ENCODE measurements around the gene EFS. TPM values are rescaled to one million over a fixed set of nuclear protein-coding genes. Genes with fewer than 3 reads are reported as not detected.

The EFS gene
- total and polyA plus RNA-seq, 4 experiments from 2014 or later, result not detected

GRCh38 chr14:23381871-23382270 lies 16.9 kb upstream of the EFS start:
- Mint-ChIP-seq H3K4me1 (no peaks in the 10 kb centered on the region), H3K9me3 (no peaks in the 10 kb centered on the region), H3K4me3 (no peak overlapping the region), H3K27ac (peak overlapping the region in 1 of 7 donors; percentile 58), H3K36me3 (no peaks in the 10 kb centered on the region), H3K27me3 (peaks cover 7 to 16% of the 10 kb centered on the region in 2 donors)
- intact Hi-C loops (cut with micrococcal nuclease), result loop anchor here (2.0 kb wide), 1 partner anchor 313 kb away; no protein-coding TSS in a partner anchor
- Histone ChIP-seq H3K36me3 (ENCODE audit: insufficient read depth, low read length) (no peaks in the 10 kb centered on the region), H3K27ac (ENCODE audit: low read depth, low read length) (no peak overlapping the region), H3K27me3 (ENCODE audit: insufficient read depth, low read length) (no peaks in the 10 kb centered on the region), H3K9me3 (ENCODE audit: control insufficient read depth in 1 of 2, low read length in 2 of 2) (no peaks in the 10 kb centered on the region), H3K4me3 (ENCODE audit: low read length in 2 of 2) (no peak overlapping the region), H3K4me1 (ENCODE audit: insufficient read depth, low read length) (no peaks in the 10 kb centered on the region)
- ChIA-PET POLR2A (ENCODE audit: partially characterized antibody) (no interaction called here), CTCF (ENCODE audit: partially characterized antibody) (interaction anchor here (1.5 to 4.2 kb wide), 6 partner anchors 12 to 261 kb away, joined by 4 to 27 read pairs (median 9); no protein-coding TSS in a partner anchor)
- DNase-seq, result no peak

- Histone ChIP-seq H3K9me3 (ENCODE audit: control insufficient read depth in 1 of 2, low read length in 2 of 2) (no peaks in the 10 kb centered on the region), H3K27me3 (ENCODE audit: insufficient read depth, low read length) (no peaks in the 10 kb centered on the region), H3K4me1 (ENCODE audit: insufficient read depth, low read length) (no peaks in the 10 kb centered on the region), H3K27ac (ENCODE audit: low read depth, low read length) (no peak overlapping the region), H3K36me3 (ENCODE audit: insufficient read depth, low read length) (no peaks in the 10 kb centered on the region), H3K4me3 (ENCODE audit: low read length in 2 of 2) (no peak overlapping the region)
- intact Hi-C loops (cut with micrococcal nuclease), result loop anchor here (1.0 to 2.0 kb wide), 3 partner anchors 53 to 312 kb away; no protein-coding TSS in a partner anchor
- DNase-seq, result no peak
- H3K36me3 Mint-ChIP-seq, result no peaks in the 10 kb centered on the region
- peaks cover 5 to 16% of the 10 kb centered on the region in 2 donors for H3K27me3 Mint-ChIP-seq
- no peak overlapping the region for H3K4me3 Mint-ChIP-seq
- ChIA-PET POLR2A (ENCODE audit: partially characterized antibody) (no interaction called here), CTCF (ENCODE audit: partially characterized antibody) (interaction anchor here (0.7 to 4.2 kb wide), 21 partner anchors 13 to 260 kb away, joined by 3 to 36 read pairs (median 9); partner anchors contain the start of genes PPP1R3E and SLC22A17)
- H3K27ac Mint-ChIP-seq, result no peak overlapping the region
- H3K9me3 Mint-ChIP-seq, result no peaks in the 10 kb centered on the region
- no peaks in the 10 kb centered on the region for H3K4me1 Mint-ChIP-seq
Measured at GRCh38 chr14:23380976-23381375, 16.0 kb upstream of the EFS start.

DNA sequence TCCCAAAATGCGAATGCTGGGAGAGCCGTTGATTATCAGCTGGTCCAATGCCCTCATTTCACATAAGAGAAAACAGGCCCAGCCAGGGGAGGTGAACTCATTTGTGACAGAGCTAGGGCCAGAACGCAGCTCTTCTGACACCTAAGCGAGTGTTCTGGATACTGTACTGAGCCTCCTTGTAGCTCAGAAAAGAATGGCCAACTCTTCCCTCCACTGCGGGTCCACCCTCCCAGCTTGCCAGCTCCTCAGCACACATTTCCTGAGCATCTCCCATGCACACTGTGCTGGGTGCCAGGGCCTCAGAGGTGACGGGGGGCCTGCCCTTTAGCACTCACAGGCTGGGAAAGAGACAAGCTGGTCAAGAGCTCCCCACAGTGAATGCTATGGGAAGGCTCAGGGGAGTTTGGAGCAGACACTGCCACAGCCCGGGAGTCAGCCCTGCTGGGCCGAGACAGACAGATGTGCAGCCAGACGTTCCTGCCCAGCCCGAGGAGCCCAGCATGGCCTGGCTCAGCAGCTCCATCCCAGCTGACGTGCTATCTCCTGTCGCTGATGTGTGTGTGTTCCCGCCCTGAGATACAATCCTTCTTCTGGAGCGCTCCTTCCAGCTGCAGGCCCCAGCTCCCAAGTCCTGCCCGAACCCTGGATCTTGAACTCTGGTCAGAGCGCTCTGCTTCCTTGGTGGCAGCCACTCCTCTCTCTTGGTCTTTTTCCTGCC lies 15.4 kb upstream of the EFS start:
- H3K4me1 ChIP-seq (ENCODE audit: insufficient read depth, low read length), result no peaks in the 10 kb centered on the region
- CTCF ChIA-PET (ENCODE audit: partially characterized antibody), result interaction anchor here (0.6 to 4.1 kb wide), 42 partner anchors 9 to 325 kb away, joined by 3 to 36 read pairs (median 4); partner anchors contain the start of genes PPP1R3E and SLC22A17
- H3K27ac Mint-ChIP-seq, result peak overlapping the region in 1 of 7 donors; percentile 4
- no peaks in the 10 kb centered on the region for H3K9me3 Mint-ChIP-seq
- intact Hi-C loops (cut with micrococcal nuclease), result loop anchor here (1.0 to 2.0 kb wide), 3 partner anchors 52 to 312 kb away; no protein-coding TSS in a partner anchor
- no peak overlapping the region for H3K27ac ChIP-seq (ENCODE audit: low read depth, low read length)
- H3K9me3 ChIP-seq (ENCODE audit: control insufficient read depth in 1 of 2, low read length in 2 of 2), result no peaks in the 10 kb centered on the region
- no peaks in the 10 kb centered on the region for H3K36me3 Mint-ChIP-seq
- H3K4me1 Mint-ChIP-seq, result no peaks in the 10 kb centered on the region
- no peak for DNase-seq
- H3K4me3 ChIP-seq (ENCODE audit: low read length in 2 of 2), result no peak overlapping the region
- H3K27me3 ChIP-seq (ENCODE audit: insufficient read depth, low read length), result no peaks in the 10 kb centered on the region
- H3K27me3 Mint-ChIP-seq, result peaks cover 5 to 16% of the 10 kb centered on the region in 2 donors
- no peak overlapping the region for H3K4me3 Mint-ChIP-seq
- POLR2A ChIA-PET (ENCODE audit: partially characterized antibody), result interaction anchor here (0.9 kb wide), 1 partner anchor 823 kb away, joined by 3 read pairs; no protein-coding TSS in a partner anchor
- no peaks in the 10 kb centered on the region for H3K36me3 ChIP-seq (ENCODE audit: insufficient read depth, low read length)

- no peaks in the 10 kb centered on the region for H3K4me1 ChIP-seq (ENCODE audit: insufficient read depth, low read length)
- H3K27me3 Mint-ChIP-seq, result peaks cover 5 to 11% of the 10 kb centered on the region in 2 donors
- peak; percentile 54 to 67 (median 65) for DNase-seq
- H3K4me3 Mint-ChIP-seq, result no peak overlapping the region
- ChIA-PET CTCF (ENCODE audit: partially characterized antibody) (interaction anchor here (0.6 to 4.1 kb wide), 45 partner anchors 9 to 324 kb away, joined by 3 to 36 read pairs (median 4); partner anchors contain the start of genes PABPN1, PPP1R3E and SLC22A17), POLR2A (ENCODE audit: partially characterized antibody) (interaction anchor here (0.8 to 0.9 kb wide), 3 partner anchors 53 to 823 kb away, joined by 3 read pairs; partner anchors contain the start of gene PPP1R3E)
- no peaks in the 10 kb centered on the region for H3K27me3 ChIP-seq (ENCODE audit: insufficient read depth, low read length)
- no peaks in the 10 kb centered on the region for H3K4me1 Mint-ChIP-seq
- H3K27ac Mint-ChIP-seq, result peak overlapping the region in 1 of 7 donors; percentile 4
- H3K9me3 ChIP-seq (ENCODE audit: control insufficient read depth in 1 of 2, low read length in 2 of 2), result no peaks in the 10 kb centered on the region
- no peaks in the 10 kb centered on the region for H3K36me3 ChIP-seq (ENCODE audit: insufficient read depth, low read length)
- H3K9me3 Mint-ChIP-seq, result no peaks in the 10 kb centered on the region
- no peak overlapping the region for H3K4me3 ChIP-seq (ENCODE audit: low read length in 2 of 2)
- intact Hi-C loops (cut with micrococcal nuclease), result loop anchor here (1.0 to 2.0 kb wide), 3 partner anchors 51 to 311 kb away; no protein-coding TSS in a partner anchor
- H3K36me3 Mint-ChIP-seq, result no peaks in the 10 kb centered on the region
- no peak overlapping the region for H3K27ac ChIP-seq (ENCODE audit: low read depth, low read length)
Measured at GRCh38 chr14:23379366-23380196, 14.6 kb upstream of the EFS start.

- Mint-ChIP-seq H3K4me3 (no peak overlapping the region), H3K27me3 (peaks cover 5 to 9% of the 10 kb centered on the region in 2 donors), H3K36me3 (no peaks in the 10 kb centered on the region), H3K9me3 (no peaks in the 10 kb centered on the region), H3K27ac (no peak overlapping the region), H3K4me1 (no peaks in the 10 kb centered on the region)
- no peak for DNase-seq
- intact Hi-C loops (cut with micrococcal nuclease), result no loop called here
- Histone ChIP-seq H3K4me3 (ENCODE audit: low read length in 2 of 2) (no peak overlapping the region), H3K27me3 (ENCODE audit: insufficient read depth, low read length) (no peaks in the 10 kb centered on the region), H3K27ac (ENCODE audit: low read depth, low read length) (no peak overlapping the region), H3K4me1 (ENCODE audit: insufficient read depth, low read length) (no peaks in the 10 kb centered on the region), H3K9me3 (ENCODE audit: control insufficient read depth in 1 of 2, low read length in 2 of 2) (no peaks in the 10 kb centered on the region), H3K36me3 (ENCODE audit: insufficient read depth, low read length) (no peaks in the 10 kb centered on the region)
- POLR2A ChIA-PET (ENCODE audit: partially characterized antibody), result interaction anchor here (0.8 kb wide), 2 partner anchors 76 to 92 kb away, joined by 3 read pairs; partner anchors contain the start of gene PPP1R3E
- CTCF ChIA-PET (ENCODE audit: partially characterized antibody), result interaction anchor here (0.7 to 4.1 kb wide), 10 partner anchors 9 to 258 kb away, joined by 3 to 36 read pairs (median 10); partner anchors contain the start of gene PABPN1
Measured at GRCh38 chr14:23378612-23379220, 13.7 kb upstream of the EFS start.

DNA sequence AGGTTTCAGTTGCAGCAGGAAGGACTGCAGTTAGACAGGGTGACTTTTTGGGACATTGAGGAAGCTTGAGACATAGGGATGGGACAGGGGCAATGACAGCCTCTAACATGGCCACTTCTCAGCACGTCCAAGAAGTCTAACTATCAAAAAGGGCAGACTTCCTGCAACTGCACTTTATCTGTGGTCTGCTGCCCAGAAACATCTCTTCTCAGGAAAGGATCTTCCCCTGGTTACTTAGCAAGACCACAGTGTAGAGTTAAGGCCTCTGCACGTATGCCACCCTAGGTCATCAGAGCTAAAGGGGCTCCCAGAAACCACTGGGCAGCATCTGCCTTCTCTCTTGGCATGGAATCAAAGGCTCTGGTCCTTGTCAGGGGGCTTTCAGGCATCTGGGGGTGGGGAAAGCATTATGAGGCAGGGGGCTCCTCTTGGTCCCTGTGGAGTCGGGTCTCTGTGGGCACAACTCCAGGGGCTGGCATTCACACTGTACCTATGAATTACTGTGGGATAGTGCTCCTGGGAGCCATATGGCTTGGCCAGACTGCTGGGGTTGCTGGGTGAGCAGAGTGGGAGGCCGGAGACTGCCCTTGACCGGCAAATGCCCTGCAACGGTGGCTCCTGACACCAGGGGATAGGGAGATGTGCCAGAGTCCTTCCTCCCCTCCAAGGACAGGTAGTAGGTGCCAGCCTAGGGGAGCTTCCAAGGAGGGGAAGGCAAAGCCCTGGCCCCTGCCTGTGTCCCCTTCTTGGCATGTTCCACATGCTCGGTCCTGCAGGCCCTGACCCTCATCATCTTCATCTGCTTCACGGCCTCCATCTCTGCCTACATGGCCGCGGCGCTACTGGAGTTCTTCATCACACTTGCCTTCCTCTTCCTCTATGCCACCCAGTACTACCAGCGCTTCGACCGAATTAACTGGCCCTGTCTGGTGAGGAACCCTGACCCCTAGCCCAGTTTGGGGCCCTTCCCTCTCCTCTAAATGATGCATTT lies 12.9 kb upstream of the EFS start:
- H3K27ac Mint-ChIP-seq, result peak overlapping the region in 1 of 7 donors; percentile 55
- no peaks in the 10 kb centered on the region for H3K9me3 ChIP-seq (ENCODE audit: control insufficient read depth in 1 of 2, low read length in 2 of 2)
- H3K36me3 Mint-ChIP-seq, result no peaks in the 10 kb centered on the region
- no peaks in the 10 kb centered on the region for H3K36me3 ChIP-seq (ENCODE audit: insufficient read depth, low read length)
- H3K4me3 ChIP-seq (ENCODE audit: low read length in 2 of 2), result no peak overlapping the region
- H3K9me3 Mint-ChIP-seq, result no peaks in the 10 kb centered on the region
- intact Hi-C loops (cut with micrococcal nuclease), result no loop called here
- H3K4me3 Mint-ChIP-seq, result no peak overlapping the region
- H3K27me3 Mint-ChIP-seq, result peaks cover 5 to 8% of the 10 kb centered on the region in 2 donors
- no peaks in the 10 kb centered on the region for H3K27me3 ChIP-seq (ENCODE audit: insufficient read depth, low read length)
- DNase-seq, result no peak
- CTCF ChIA-PET (ENCODE audit: partially characterized antibody), result interaction anchor here (0.7 to 2.9 kb wide), 8 partner anchors 8 to 258 kb away, joined by 3 to 36 read pairs (median 4); partner anchors contain the start of gene PABPN1
- POLR2A ChIA-PET (ENCODE audit: partially characterized antibody), result interaction anchor here (1.6 kb wide), 1 partner anchor 75 kb away, joined by 5 read pairs; the partner anchor contains the start of gene PPP1R3E
- no peaks in the 10 kb centered on the region for H3K4me1 ChIP-seq (ENCODE audit: insufficient read depth, low read length)
- H3K4me1 Mint-ChIP-seq, result no peaks in the 10 kb centered on the region
- H3K27ac ChIP-seq (ENCODE audit: low read depth, low read length), result no peak overlapping the region
